H1 (cell line): ENCODE results near the gene SLC7A6OS. TPM values are rescaled to one million over a fixed set of nuclear protein-coding genes. Genes with fewer than 3 reads are reported as not detected.

Source experiments
- BCL11A ChIP-seq, 2 experiments: IDR thresholded peaks; one replicate each; pipeline ENCODE4 v1.6.1; 2011; ENCODE audit warnings: low read depth in 2 of 2, low read length in 2 of 2, mild to moderate bottlenecking in 2 of 2
- CHD1 ChIP-seq: IDR thresholded peaks from 2 replicates; pipeline ENCODE4 v1.6.1; 2012; ENCODE audit warnings: low read depth, low read length, improper control_type of control experiment
- GABPA ChIP-seq: IDR thresholded peaks from 2 replicates; pipeline ENCODE4 v1.6.1; 2011; ENCODE audit warnings: mild to moderate bottlenecking, low read length, moderate library complexity, borderline replicate concordance; ENCODE audit not compliant: insufficient read depth
- HDAC2 ChIP-seq, 2 experiments: fragments of 300-600 bp in 1 of 2; sonication (generic) in 1 of 2; IDR thresholded peaks; 2 replicates each; pipeline ENCODE4 v1.6.1; 2011 to 2012; ENCODE audit warnings: low read depth in 2 of 2, low read length in 2 of 2, mild to moderate bottlenecking in 2 of 2, moderate library complexity in 2 of 2, borderline replicate concordance in 1 of 2, inconsistent platforms in 1 of 2
- JUND ChIP-seq: IDR thresholded peaks from 2 replicates; pipeline ENCODE4 v1.6.1; 2011; ENCODE audit warnings: mild to moderate bottlenecking, improper control_type of control experiment, low read length
- SIN3A ChIP-seq, 2 experiments: IDR thresholded peaks in 1 of 2; conservative IDR thresholded peaks in 1 of 2; 2 replicates each; pipeline ENCODE4 v1.6.1; 2011 to 2012; ENCODE audit warnings: low read length in 2 of 2, improper control_type of control experiment in 1 of 2, low read depth in 1 of 2, mild to moderate bottlenecking in 1 of 2
- YY1 ChIP-seq: IDR thresholded peaks from 2 replicates; pipeline ENCODE4 v1.6.1; 2011; ENCODE audit warnings: low read depth, mild to moderate bottlenecking, low read length
- polyA plus RNA-seq, 7 experiments: library from polyadenylated mRNA; depleted of rRNA in 3 of 7; stranded (reverse) in 5 of 7; unstranded in 2 of 7; fragments of >200 nt in 5 of 7; fragments of 200-250 nt in 2 of 7; gene quantifications; 1 replicate in 5 of 7; 2 replicates in 1 of 7; 4 replicates in 1 of 7; pipeline versions ENCODE4 v1.2.1 to v1.2.3, GENCODE V29; 2011 to 2013; ENCODE audit warnings: missing spikeins in 2 of 7, mixed read lengths in 2 of 7
- total RNA-seq: library from RNA; stranded (reverse); fragmentation: NEBNext Ultra II Directional; extraction: Animal tissue kit (Norgen Biotek cat#: 25700); gene quantifications from 2 replicates; pipeline ENCODE4 v1.2.1, GENCODE V29; 2021
- TF ChIP-seq, protein P1 (sequence below): fragments of 300-600 bp; sonication (generic); IDR thresholded peaks from 2 replicates; pipeline ENCODE4 v1.7.1; 2012; ENCODE audit warnings: low read length, moderate library complexity, mild to moderate bottlenecking, inconsistent platforms; ENCODE audit not compliant: insufficient replicate concordance

Gene SLC7A6OS
- total and polyA plus RNA-seq, 2 of the 8 experiments (the other 6 are each of a cell fraction or from before 2014, with no cell fraction given) = 7.3 to 21.3 TPM

GRCh38 chr16:68342620-68343019 is 31.9 kb upstream of the SLC7A6OS start (continued):
- no peak for TF ChIP-seq JUND
- TF ChIP-seq CHD1 = no peak
- no peak for TF ChIP-seq BCL11A (IDR thresholded peaks at IDR 0.05; ENCODE audit: low read depth in 2 of 2, low read length in 2 of 2)
- TF ChIP-seq SIN3A (conservative IDR thresholded peaks at IDR 0.05 in 1 of 2, IDR thresholded peaks at IDR 0.05 in 1 of 2; ENCODE audit: low read depth in 1 of 2, low read length in 2 of 2) = no peak
- no peak for TF ChIP-seq HDAC2 (IDR thresholded peaks at IDR 0.05; ENCODE audit: borderline replicate concordance in 1 of 2, low read depth in 2 of 2, low read length in 2 of 2)
- TF ChIP-seq, protein P1, sequence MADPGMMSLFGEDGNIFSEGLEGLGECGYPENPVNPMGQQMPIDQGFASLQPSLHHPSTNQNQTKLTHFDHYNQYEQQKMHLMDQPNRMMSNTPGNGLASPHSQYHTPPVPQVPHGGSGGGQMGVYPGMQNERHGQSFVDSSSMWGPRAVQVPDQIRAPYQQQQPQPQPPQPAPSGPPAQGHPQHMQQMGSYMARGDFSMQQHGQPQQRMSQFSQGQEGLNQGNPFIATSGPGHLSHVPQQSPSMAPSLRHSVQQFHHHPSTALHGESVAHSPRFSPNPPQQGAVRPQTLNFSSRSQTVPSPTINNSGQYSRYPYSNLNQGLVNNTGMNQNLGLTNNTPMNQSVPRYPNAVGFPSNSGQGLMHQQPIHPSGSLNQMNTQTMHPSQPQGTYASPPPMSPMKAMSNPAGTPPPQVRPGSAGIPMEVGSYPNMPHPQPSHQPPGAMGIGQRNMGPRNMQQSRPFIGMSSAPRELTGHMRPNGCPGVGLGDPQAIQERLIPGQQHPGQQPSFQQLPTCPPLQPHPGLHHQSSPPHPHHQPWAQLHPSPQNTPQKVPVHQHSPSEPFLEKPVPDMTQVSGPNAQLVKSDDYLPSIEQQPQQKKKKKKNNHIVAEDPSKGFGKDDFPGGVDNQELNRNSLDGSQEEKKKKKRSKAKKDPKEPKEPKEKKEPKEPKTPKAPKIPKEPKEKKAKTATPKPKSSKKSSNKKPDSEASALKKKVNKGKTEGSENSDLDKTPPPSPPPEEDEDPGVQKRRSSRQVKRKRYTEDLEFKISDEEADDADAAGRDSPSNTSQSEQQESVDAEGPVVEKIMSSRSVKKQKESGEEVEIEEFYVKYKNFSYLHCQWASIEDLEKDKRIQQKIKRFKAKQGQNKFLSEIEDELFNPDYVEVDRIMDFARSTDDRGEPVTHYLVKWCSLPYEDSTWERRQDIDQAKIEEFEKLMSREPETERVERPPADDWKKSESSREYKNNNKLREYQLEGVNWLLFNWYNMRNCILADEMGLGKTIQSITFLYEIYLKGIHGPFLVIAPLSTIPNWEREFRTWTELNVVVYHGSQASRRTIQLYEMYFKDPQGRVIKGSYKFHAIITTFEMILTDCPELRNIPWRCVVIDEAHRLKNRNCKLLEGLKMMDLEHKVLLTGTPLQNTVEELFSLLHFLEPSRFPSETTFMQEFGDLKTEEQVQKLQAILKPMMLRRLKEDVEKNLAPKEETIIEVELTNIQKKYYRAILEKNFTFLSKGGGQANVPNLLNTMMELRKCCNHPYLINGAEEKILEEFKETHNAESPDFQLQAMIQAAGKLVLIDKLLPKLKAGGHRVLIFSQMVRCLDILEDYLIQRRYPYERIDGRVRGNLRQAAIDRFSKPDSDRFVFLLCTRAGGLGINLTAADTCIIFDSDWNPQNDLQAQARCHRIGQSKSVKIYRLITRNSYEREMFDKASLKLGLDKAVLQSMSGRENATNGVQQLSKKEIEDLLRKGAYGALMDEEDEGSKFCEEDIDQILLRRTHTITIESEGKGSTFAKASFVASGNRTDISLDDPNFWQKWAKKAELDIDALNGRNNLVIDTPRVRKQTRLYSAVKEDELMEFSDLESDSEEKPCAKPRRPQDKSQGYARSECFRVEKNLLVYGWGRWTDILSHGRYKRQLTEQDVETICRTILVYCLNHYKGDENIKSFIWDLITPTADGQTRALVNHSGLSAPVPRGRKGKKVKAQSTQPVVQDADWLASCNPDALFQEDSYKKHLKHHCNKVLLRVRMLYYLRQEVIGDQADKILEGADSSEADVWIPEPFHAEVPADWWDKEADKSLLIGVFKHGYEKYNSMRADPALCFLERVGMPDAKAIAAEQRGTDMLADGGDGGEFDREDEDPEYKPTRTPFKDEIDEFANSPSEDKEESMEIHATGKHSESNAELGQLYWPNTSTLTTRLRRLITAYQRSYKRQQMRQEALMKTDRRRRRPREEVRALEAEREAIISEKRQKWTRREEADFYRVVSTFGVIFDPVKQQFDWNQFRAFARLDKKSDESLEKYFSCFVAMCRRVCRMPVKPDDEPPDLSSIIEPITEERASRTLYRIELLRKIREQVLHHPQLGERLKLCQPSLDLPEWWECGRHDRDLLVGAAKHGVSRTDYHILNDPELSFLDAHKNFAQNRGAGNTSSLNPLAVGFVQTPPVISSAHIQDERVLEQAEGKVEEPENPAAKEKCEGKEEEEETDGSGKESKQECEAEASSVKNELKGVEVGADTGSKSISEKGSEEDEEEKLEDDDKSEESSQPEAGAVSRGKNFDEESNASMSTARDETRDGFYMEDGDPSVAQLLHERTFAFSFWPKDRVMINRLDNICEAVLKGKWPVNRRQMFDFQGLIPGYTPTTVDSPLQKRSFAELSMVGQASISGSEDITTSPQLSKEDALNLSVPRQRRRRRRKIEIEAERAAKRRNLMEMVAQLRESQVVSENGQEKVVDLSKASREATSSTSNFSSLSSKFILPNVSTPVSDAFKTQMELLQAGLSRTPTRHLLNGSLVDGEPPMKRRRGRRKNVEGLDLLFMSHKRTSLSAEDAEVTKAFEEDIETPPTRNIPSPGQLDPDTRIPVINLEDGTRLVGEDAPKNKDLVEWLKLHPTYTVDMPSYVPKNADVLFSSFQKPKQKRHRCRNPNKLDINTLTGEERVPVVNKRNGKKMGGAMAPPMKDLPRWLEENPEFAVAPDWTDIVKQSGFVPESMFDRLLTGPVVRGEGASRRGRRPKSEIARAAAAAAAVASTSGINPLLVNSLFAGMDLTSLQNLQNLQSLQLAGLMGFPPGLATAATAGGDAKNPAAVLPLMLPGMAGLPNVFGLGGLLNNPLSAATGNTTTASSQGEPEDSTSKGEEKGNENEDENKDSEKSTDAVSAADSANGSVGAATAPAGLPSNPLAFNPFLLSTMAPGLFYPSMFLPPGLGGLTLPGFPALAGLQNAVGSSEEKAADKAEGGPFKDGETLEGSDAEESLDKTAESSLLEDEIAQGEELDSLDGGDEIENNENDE = no peak
- no peak for TF ChIP-seq YY1
- no peak for TF ChIP-seq GABPA
